H1 (cell line): ENCODE measurements around the gene SPRR4. TPM values are rescaled to one million over a fixed set of nuclear protein-coding genes. Genes with fewer than 3 reads are reported as not detected.

ENCODE experiments used
- CTCF ChIA-PET: fragments of 300-600 bp; sonication (Branson Sonifier 250); formaldehyde crosslinking; loops from one replicate; lab custom pipeline; 2021; ENCODE audit not compliant: partially characterized antibody; lab: Charles Lee
- POLR2A ChIA-PET: fragments of 300-600 bp; sonication (Branson Sonifier 250); formaldehyde crosslinking; loops from one replicate; lab custom pipeline; 2021; ENCODE audit warnings: inconsistent platforms; ENCODE audit not compliant: partially characterized antibody; lab: Charles Lee
- DNase-seq, 2 experiments: peaks; one replicate each; pipeline versions ENCODE4 v3.0.0 to v3.0.0-alpha.2; 2010 to 2022; ENCODE audit warnings: low spot score in 2 of 2, low read depth in 1 of 2, mixed read lengths in 1 of 2
- FAIRE-seq: peaks from 2 replicates; lab custom pipeline; 2011; peaks lifted over from hg19 to GRCh38; lab: Jason Lieb, UNC
- H2AFZ ChIP-seq: 2 replicates; pipeline ENCODE4 v1.8.1; 2012; ENCODE audit warnings: low read length, inconsistent platforms
- H2AK5ac ChIP-seq: 2 replicates; pipeline ENCODE4 v1.6.1; 2013; ENCODE audit warnings: low read depth, low read length
- H2BK120ac ChIP-seq: replicated peaks from 2 replicates; pipeline ENCODE3; 2013; ENCODE audit warnings: low read depth, low read length, inconsistent platforms
- H2BK12ac ChIP-seq: 2 replicates; pipeline ENCODE4 v1.6.1; 2013; ENCODE audit warnings: low read depth, low read length
- H2BK15ac ChIP-seq: 2 replicates; pipeline ENCODE4 v1.6.1; 2013; ENCODE audit warnings: low read length
- H2BK20ac ChIP-seq: 2 replicates; pipeline ENCODE4 v1.6.1; 2013; ENCODE audit warnings: low read length
- H2BK5ac ChIP-seq: 2 replicates; pipeline ENCODE4 v1.6.1; 2013; ENCODE audit warnings: low read depth, low read length
- H3K14ac ChIP-seq: 2 replicates; pipeline ENCODE4 v1.6.1; 2013; ENCODE audit warnings: inconsistent platforms; ENCODE audit not compliant: insufficient read length
- H3K18ac ChIP-seq: 2 replicates; pipeline ENCODE4 v1.6.1; 2013; ENCODE audit warnings: low read length; ENCODE audit errors: extremely low read depth
- H3K23ac ChIP-seq: 2 replicates; pipeline ENCODE4 v1.6.1; 2013; ENCODE audit warnings: inconsistent platforms; ENCODE audit not compliant: insufficient read length
- H3K23me2 ChIP-seq: 2 replicates; pipeline ENCODE4 v1.6.1; 2013; ENCODE audit warnings: low read depth, low read length
- H3K27ac ChIP-seq: 2 replicates; pipeline ENCODE4 v1.6.1; 2011; ENCODE audit warnings: low read depth, low read length, inconsistent platforms
- H3K27me3 ChIP-seq, 4 experiments: replicated peaks in 1 of 4; 1 replicate in 1 of 4; 2 replicates in 3 of 4; pipeline versions ENCODE4 v1.6.1 to v1.8.1; 2011 to 2013; ENCODE audit warnings: low read length in 3 of 4, mild to moderate bottlenecking in 3 of 4, inconsistent platforms in 2 of 4, mixed read lengths in 2 of 4, moderate library complexity in 1 of 4; ENCODE audit not compliant: control insufficient read depth in 3 of 4, insufficient read depth in 3 of 4; ENCODE audit errors: extremely low read depth in 1 of 4
- H3K36me3 ChIP-seq, 4 experiments: 2 replicates each; pipeline versions ENCODE4 v1.6.1 to v1.8.1; 2011 to 2013; ENCODE audit warnings: mild to moderate bottlenecking in 4 of 4, low read length in 3 of 4, moderate library complexity in 2 of 4, control low read depth in 1 of 4, inconsistent platforms in 1 of 4; ENCODE audit not compliant: insufficient read depth in 4 of 4, control insufficient read depth in 2 of 4
- H3K4ac ChIP-seq: replicated peaks from 2 replicates; pipeline ENCODE3; 2013; ENCODE audit warnings: low read length, low read depth, mixed read lengths, inconsistent platforms; ENCODE audit not compliant: insufficient read length
- H3K4me1 ChIP-seq, 4 experiments: replicated peaks in 1 of 4; 1 replicate in 1 of 4; 2 replicates in 3 of 4; pipeline versions ENCODE4 v1.6.1 to v1.8.1; 2011 to 2013; ENCODE audit warnings: low read length in 3 of 4, inconsistent platforms in 2 of 4, mixed read lengths in 1 of 4; ENCODE audit not compliant: insufficient read depth in 4 of 4, control insufficient read depth in 3 of 4
- H3K4me2 ChIP-seq, 2 experiments: 2 replicates each; pipeline versions ENCODE4 v1.6.1 to v1.8.1; 2011 to 2013; ENCODE audit warnings: low read depth in 2 of 2, low read length in 2 of 2, control low read depth in 1 of 2, inconsistent platforms in 1 of 2, mild to moderate bottlenecking in 1 of 2; ENCODE audit not compliant: insufficient read depth in 1 of 2
- H3K4me3 ChIP-seq, 4 experiments: fragments of 200-600, 300-600 bp in 1 of 4; sonication (generic), shearing (Covaris generic), sonication (Bioruptor Twin) in 1 of 4; 2 replicates each; pipeline versions ENCODE4 v1.5.1 to v1.8.1; 2011 to 2016; ENCODE audit warnings: low read length in 4 of 4, low read depth in 3 of 4, control low read depth in 2 of 4, inconsistent platforms in 2 of 4, mild to moderate bottlenecking in 2 of 4, mixed read lengths in 1 of 4, moderate library complexity in 1 of 4; ENCODE audit not compliant: insufficient read depth in 2 of 4; ENCODE audit errors: extremely low read depth in 1 of 4
- H3K56ac ChIP-seq: replicated peaks from 2 replicates; pipeline ENCODE3; 2013; ENCODE audit warnings: low read depth, mild to moderate bottlenecking, mixed read lengths, low read length, inconsistent platforms; ENCODE audit not compliant: insufficient read length
- H3K79me1 ChIP-seq: 2 replicates; pipeline ENCODE4 v1.6.1; 2013; ENCODE audit warnings: low read depth, low read length, control low read depth
- H3K79me2 ChIP-seq, 2 experiments: 2 replicates each; pipeline versions ENCODE4 v1.6.1 to v1.8.1; 2012 to 2013; ENCODE audit warnings: low read length in 2 of 2, mild to moderate bottlenecking in 2 of 2, inconsistent platforms in 1 of 2; ENCODE audit not compliant: insufficient read depth in 2 of 2, control insufficient read depth in 1 of 2
- H3K9ac ChIP-seq, 4 experiments: replicated peaks in 1 of 4; 1 replicate in 1 of 4; 2 replicates in 3 of 4; pipeline versions ENCODE4 v1.6.1 to v1.8.1; 2011 to 2013; ENCODE audit warnings: low read depth in 3 of 4, low read length in 3 of 4, control low read depth in 2 of 4, mild to moderate bottlenecking in 2 of 4, moderate library complexity in 2 of 4, inconsistent platforms in 1 of 4; ENCODE audit errors: extremely low read depth in 1 of 4
- H3K9me3 ChIP-seq, 2 experiments: 2 replicates each; pipeline versions ENCODE4 v1.6.1 to v1.8.1; 2012 to 2013; ENCODE audit warnings: mild to moderate bottlenecking in 2 of 2, moderate library complexity in 2 of 2, control low read depth in 1 of 2, inconsistent platforms in 1 of 2, low read depth in 1 of 2, low read length in 1 of 2, mixed read lengths in 1 of 2; ENCODE audit not compliant: insufficient read depth in 2 of 2
- H4K20me1 ChIP-seq, 2 experiments: replicated peaks in 1 of 2; 2 replicates each; pipeline versions ENCODE3 to v1.8.1; 2011 to 2013; ENCODE audit warnings: inconsistent platforms in 2 of 2, low read length in 2 of 2, mild to moderate bottlenecking in 1 of 2; ENCODE audit not compliant: insufficient read depth in 2 of 2, control insufficient read depth in 1 of 2
- H4K5ac ChIP-seq: 2 replicates; pipeline ENCODE4 v1.6.1; 2013; ENCODE audit warnings: low read length, low read depth, mixed read lengths, inconsistent platforms; ENCODE audit not compliant: insufficient read length
- H4K8ac ChIP-seq: 2 replicates; pipeline ENCODE4 v1.8.0; 2013; ENCODE audit warnings: mild to moderate bottlenecking, moderate library complexity, low read length, inconsistent platforms; ENCODE audit not compliant: insufficient read depth; ENCODE audit errors: extremely low read depth
- H4K91ac ChIP-seq: replicated peaks from 2 replicates; pipeline ENCODE3; 2013; ENCODE audit warnings: low read length, mixed read lengths, inconsistent platforms; ENCODE audit not compliant: insufficient read length
- ASH2L ChIP-seq: fragments of 200-600, 300-600 bp; sonication (generic); IDR thresholded peaks from one replicate; pipeline ENCODE4 v1.7.1; 2017; ENCODE audit warnings: low read length
- CTCF ChIP-seq, 3 experiments: IDR thresholded peaks; 1 replicate in 2 of 3; 2 replicates in 1 of 3; pipeline versions ENCODE4 v1.5.1 to v1.6.1; 2011; ENCODE audit warnings: low read length in 3 of 3, mild to moderate bottlenecking in 3 of 3, inconsistent platforms in 2 of 3, low read depth in 1 of 3, moderate library complexity in 1 of 3; ENCODE audit not compliant: insufficient read depth in 1 of 3; ENCODE audit errors: control extremely low read depth in 1 of 3
- GTF2F1 ChIP-seq: IDR thresholded peaks from 2 replicates; pipeline ENCODE4 v1.6.1; 2012; ENCODE audit warnings: low read depth, low read length, improper control_type of control experiment, borderline replicate concordance
- POLR2AphosphoS5 ChIP-seq: IDR thresholded peaks from 2 replicates; pipeline ENCODE4 v1.6.1; 2011; ENCODE audit warnings: low read depth, low read length
- POU5F1 ChIP-seq: IDR thresholded peaks from 2 replicates; pipeline ENCODE4 v1.6.1; 2011; ENCODE audit warnings: low read depth, mild to moderate bottlenecking, low read length, moderate library complexity
- RAD21 ChIP-seq, 2 experiments: IDR thresholded peaks in 1 of 2; conservative IDR thresholded peaks in 1 of 2; 2 replicates each; pipeline ENCODE4 v1.6.1; 2011; ENCODE audit warnings: low read depth in 2 of 2, low read length in 2 of 2, improper control_type of control experiment in 1 of 2, inconsistent platforms in 1 of 2, mild to moderate bottlenecking in 1 of 2, moderate library complexity in 1 of 2
- TAF1 ChIP-seq: IDR thresholded peaks from 2 replicates; pipeline ENCODE4 v1.6.1; 2011; ENCODE audit warnings: mild to moderate bottlenecking, low read depth, low read length
- USF2 ChIP-seq: IDR thresholded peaks from 2 replicates; pipeline ENCODE4 v1.6.1; 2011; ENCODE audit warnings: low read length, improper control_type of control experiment
- WGBS, 2 experiments: shearing (Covaris generic) in 1 of 2; methylation state at CpG; one replicate each; pipeline versions ENCODE4 v1.1.6 to v1.1.7; 2013 to 2015; ENCODE audit warnings: low lambda C conversion rate in 2 of 2, mixed read lengths in 2 of 2, inconsistent platforms in 1 of 2, low coverage in 1 of 2, missing lambda C conversion rate in 1 of 2; ENCODE audit not compliant: insufficient replicate concordance in 2 of 2, insufficient coverage in 1 of 2, insufficient read length in 1 of 2; ENCODE audit errors: extremely low coverage in 1 of 2, missing lambda C conversion rate in 1 of 2; 5-methylcytosine and 5-hydroxymethylcytosine counted together
- polyA plus RNA-seq, 7 experiments: library from polyadenylated mRNA; depleted of rRNA in 3 of 7; stranded (reverse) in 5 of 7; unstranded in 2 of 7; fragments of >200 nt in 5 of 7; fragments of 200-250 nt in 2 of 7; gene quantifications; 1 replicate in 5 of 7; 2 replicates in 1 of 7; 4 replicates in 1 of 7; pipeline versions ENCODE4 v1.2.1 to v1.2.3, GENCODE V29; 2011 to 2013; ENCODE audit warnings: missing spikeins in 2 of 7, mixed read lengths in 2 of 7
- total RNA-seq: library from RNA; stranded (reverse); fragmentation: NEBNext Ultra II Directional; extraction: Animal tissue kit (Norgen Biotek cat#: 25700); gene quantifications from 2 replicates; pipeline ENCODE4 v1.2.1, GENCODE V29; 2021

SPRR4 gene
- total and polyA plus RNA-seq, 2 of the 8 experiments (the other 6 are each of a cell fraction or from before 2014, with no cell fraction given), result not detected

GRCh38 chr1:152941037-152941711 lies 29.3 kb upstream of the SPRR4 start:
- no peak overlapping the region for H2BK120ac ChIP-seq
- WGBS, 2 experiments, result 80% methylated on average over 8 of the region's 8 CpGs; no CpG with 5 or more reads in 1 of the 2 experiments
- no peaks in the 10 kb centered on the region for H3K36me3 ChIP-seq
- no peaks in the 10 kb centered on the region for H3K79me2 ChIP-seq
- no peak overlapping the region for H2BK12ac ChIP-seq
- no peak overlapping the region for H3K56ac ChIP-seq
- no peak overlapping the region for H3K18ac ChIP-seq
- no peak overlapping the region for H4K8ac ChIP-seq
- no peak overlapping the region for H3K14ac ChIP-seq
- H3K4me3 ChIP-seq, result no peak overlapping the region
- H3K23ac ChIP-seq, result no peak overlapping the region
- no peak overlapping the region for H3K9ac ChIP-seq
- no peak overlapping the region for H4K91ac ChIP-seq
- no peaks in the 10 kb centered on the region for H3K4me1 ChIP-seq
- no peak overlapping the region for H3K4me2 ChIP-seq
- no peak overlapping the region for H3K4ac ChIP-seq
- H3K79me1 ChIP-seq, result no peaks in the 10 kb centered on the region
- no peak overlapping the region for H2BK5ac ChIP-seq
- H2AK5ac ChIP-seq, result no peak overlapping the region
- no peaks in the 10 kb centered on the region; the same call in 1 of the 2 replicates for H3K23me2 ChIP-seq
- no peaks in the 10 kb centered on the region for H4K20me1 ChIP-seq
- ChIA-PET POLR2A (no interaction called here), CTCF (no interaction called here)
- no peak overlapping the region for H3K27ac ChIP-seq
- H2AFZ ChIP-seq, result no peak overlapping the region
- DNase-seq, result no peak
- H2BK20ac ChIP-seq, result no peak overlapping the region
- H3K27me3 ChIP-seq, result no peaks in the 10 kb centered on the region
- FAIRE-seq, result no peak
- H4K5ac ChIP-seq, result no peak overlapping the region
- no peak overlapping the region for H2BK15ac ChIP-seq
- no peaks in the 10 kb centered on the region for H3K9me3 ChIP-seq
- TF ChIP-seq CTCF (IDR thresholded peaks at IDR 0.05; ENCODE audit: control extremely low read depth in 1 of 3, insufficient read depth in 1 of 3, low read depth in 1 of 3, low read length in 3 of 3) (peak in 1 of 3 experiments; percentile 44; a peak in 1 of 4 replicates), ASH2L (no peak), TAF1 (no peak), RAD21 (IDR thresholded peaks at IDR 0.05 in 1 of 2, conservative IDR thresholded peaks at IDR 0.05 in 1 of 2; ENCODE audit: low read depth in 2 of 2, low read length in 2 of 2) (peak in 1 of 2 experiments; percentile 24; a peak in 1 of 4 replicates), USF2 (no peak), GTF2F1 (no peak), POU5F1 (no peak), POLR2AphosphoS5 (no peak)
